Left lung (tissue), 10 donors: Measurements from ENCODE around the gene PAK4. TPM values are rescaled to one million over a fixed set of nuclear protein-coding genes. Genes with fewer than 3 reads are reported as not detected.
A peak's percentile ranks its signal among the peaks of the same experiment; 100 is the strongest.

Source experiments
- ATAC-seq: fragments of 200-7000 bp; cut with Tn5 transposase; one replicate; pipeline ENCODE4 v1.9.1; 2020; ENCODE audit warnings: moderate library complexity
- DNase-seq, 4 donors: peaks; one replicate each; pipeline ENCODE4 v3.0.0-alpha.2; 2013 to 2020
- H3K27ac ChIP-seq, 2 donors: fragments of 200-600 bp; sonication (generic) in 1 of 2; one replicate each; pipeline versions ENCODE4 v1.5.0 to v1.8.0; 2020 to 2021
- H3K27me3 ChIP-seq, 2 donors: fragments of 200-600 bp; sonication (generic) in 1 of 2; one replicate each; pipeline versions ENCODE4 v1.5.0 to v1.8.0; 2020 to 2021
- H3K36me3 ChIP-seq, 2 donors: fragments of 200-600 bp; sonication (generic) in 1 of 2; one replicate each; pipeline versions ENCODE4 v1.5.0 to v1.8.0; 2020 to 2021
- H3K4me1 ChIP-seq, 2 donors: fragments of 200-600 bp; one replicate each; pipeline ENCODE4 v1.8.0; 2021
- H3K4me3 ChIP-seq, 2 donors: fragments of 200-600 bp; sonication (generic) in 1 of 2; one replicate each; pipeline versions ENCODE4 v1.5.0 to v1.8.0; 2020 to 2021; ENCODE audit warnings: mild to moderate bottlenecking in 1 of 2
- H3K9me3 ChIP-seq, 2 donors: fragments of 200-600 bp; sonication (generic) in 1 of 2; one replicate each; pipeline versions ENCODE4 v1.5.0 to v1.8.0; 2020 to 2021
- CTCF ChIP-seq, 2 donors: fragments of 200-600 bp; sonication (generic) in 1 of 2; IDR thresholded peaks; one replicate each; pipeline versions ENCODE4 v1.5.0 to v1.8.0; 2021; ENCODE audit warnings: antibody characterized with exemption in 2 of 2
- intact Hi-C, 2 donors: fragments of 100-400 bp; cut with DNase I; formaldehyde crosslinking; loops; one replicate each; pipeline versions ENCODE4 v1.11.2 to v1.14.2; 2022
- polyA plus RNA-seq, 6 donors: library from polyadenylated mRNA; unstranded; fragments of 120-200 nt; gene quantifications; one replicate each; pipeline ENCODE4 v1.2.1, GENCODE V29; 2013; ENCODE audit not compliant: insufficient read length in 6 of 6
- total RNA-seq, 2 donors: library from RNA; stranded (reverse); fragmentation: NEBNext Ultra II Directional; extraction: Animal tissue kit (Norgen Biotek cat#: 25700); gene quantifications; one replicate each; pipeline ENCODE4 v1.2.1, GENCODE V29; 2021
- donor health status: DM: no; HTN: yes; CAD: no.
- donor health status: DM: no; HTN: no; CAD: no.

PAK4 gene
- total and polyA plus RNA-seq, 8 donors, result 40.9 to 62.3 (median 50.0) TPM

DNA sequence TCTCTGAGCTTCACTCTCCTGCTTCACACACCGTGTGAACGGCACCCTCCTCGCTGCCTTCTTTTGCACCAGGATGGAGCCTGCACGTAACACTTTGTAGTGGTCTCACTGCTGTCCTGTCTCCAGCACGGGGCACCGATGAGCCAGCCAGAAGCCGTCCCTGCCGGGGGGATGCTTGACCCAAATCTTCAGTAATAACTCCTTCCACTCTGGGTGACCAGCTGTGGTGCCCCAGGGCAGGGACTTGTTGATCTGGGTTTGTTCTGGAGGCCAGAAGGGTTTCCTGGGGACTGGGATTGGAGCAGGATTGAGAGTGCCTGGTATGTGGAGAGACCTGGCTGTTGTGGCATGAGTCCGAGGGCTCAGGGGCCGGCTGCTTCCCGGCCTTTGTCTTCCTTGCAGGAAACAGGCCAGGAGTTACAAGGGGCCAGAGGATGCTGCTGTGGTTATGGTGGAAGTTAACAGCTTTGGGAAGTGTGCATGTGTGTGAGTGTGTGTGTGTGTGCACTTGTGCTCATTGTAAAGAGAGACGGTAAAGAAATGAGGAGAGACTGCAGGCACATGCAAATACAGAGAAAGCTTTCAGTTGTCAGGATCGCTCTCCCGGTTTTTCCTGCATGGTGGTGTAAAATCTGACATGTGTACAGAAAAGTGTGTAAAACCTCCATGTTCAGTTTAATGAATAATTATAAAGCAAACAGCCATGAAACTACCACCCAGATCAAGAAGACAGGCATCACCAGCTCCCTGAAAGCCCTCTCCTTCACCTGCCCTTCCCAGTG lies 18.9 kb downstream of the PAK4 start:
- Histone ChIP-seq H3K4me1 (peaks cover 23 to 38% of the 10 kb centered on the region in 2 donors), H3K4me3 (no peak overlapping the region), H3K9me3 (no peaks in the 10 kb centered on the region), H3K27me3 (no peaks in the 10 kb centered on the region), H3K27ac (peak overlapping the region; percentile 48 to 68), H3K36me3 (no peaks in the 10 kb centered on the region)
- DNase-seq (peak in 2 of 4 donors; percentile 49 to 53), ATAC-seq (peak; percentile 78)
- no peak for TF ChIP-seq CTCF (IDR thresholded peaks at IDR 0.05)
- intact Hi-C loops, result no loop called here

GRCh38 chr19:39145180-39145953 lies 19.8 kb downstream of the PAK4 start:
- H3K4me3 ChIP-seq, result no peak overlapping the region

DNA sequence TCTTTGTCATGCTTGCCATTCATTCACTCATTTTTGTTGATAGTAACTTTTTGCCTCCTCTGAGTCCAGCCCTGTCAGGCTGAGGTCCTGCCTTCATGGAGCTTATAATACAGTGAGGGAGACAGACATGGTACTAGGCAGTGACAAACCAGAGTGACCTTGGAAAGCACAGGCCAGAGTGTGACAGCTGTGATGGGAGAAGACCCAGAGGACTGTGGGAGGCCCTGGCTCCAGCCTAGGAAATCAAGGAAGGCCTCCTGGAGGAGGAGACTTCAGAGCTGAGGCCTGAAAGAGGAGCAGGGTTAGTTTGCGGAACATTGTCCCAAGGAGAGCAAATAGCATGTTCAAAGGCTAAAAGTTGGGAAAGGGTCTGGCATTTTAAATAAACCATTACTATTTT lies 20.5 kb downstream of the PAK4 start:
- TF ChIP-seq CTCF (IDR thresholded peaks at IDR 0.05), result no peak
- Histone ChIP-seq H3K4me1 (peaks cover 18 to 34% of the 10 kb centered on the region in 2 donors), H3K27me3 (no peaks in the 10 kb centered on the region), H3K4me3 (no peak overlapping the region), H3K36me3 (no peaks in the 10 kb centered on the region), H3K9me3 (no peaks in the 10 kb centered on the region), H3K27ac (peak overlapping the region; percentile 36 to 68)
- intact Hi-C loops, result no loop called here
- ATAC-seq, result no peak
- DNase-seq, result peak in 1 of 4 donors; percentile 2

More at GRCh38 chr19:39145180-39145953, 19.8 kb downstream of the PAK4 start:
- H3K4me1 ChIP-seq, result peaks cover 18 to 34% of the 10 kb centered on the region in 2 donors
- TF ChIP-seq CTCF (IDR thresholded peaks at IDR 0.05), result no peak
- peak overlapping the region; percentile 36 to 68 for H3K27ac ChIP-seq
- peak in 2 of 4 donors; percentile 72 to 74 for DNase-seq
- peak; percentile 75 for ATAC-seq
- no peaks in the 10 kb centered on the region for H3K27me3 ChIP-seq
- no peaks in the 10 kb centered on the region for H3K36me3 ChIP-seq
- H3K9me3 ChIP-seq, result no peaks in the 10 kb centered on the region
- intact Hi-C loops, result no loop called here

- Histone ChIP-seq H3K4me1 (peaks cover 18 to 34% of the 10 kb centered on the region in 2 donors), H3K4me3 (no peak overlapping the region), H3K27ac (no peak overlapping the region), H3K36me3 (no peaks in the 10 kb centered on the region), H3K27me3 (no peaks in the 10 kb centered on the region), H3K9me3 (no peaks in the 10 kb centered on the region)
- DNase-seq (peak in 1 of 4 donors; percentile 5), ATAC-seq (no peak)
- intact Hi-C loops, result no loop called here
- TF ChIP-seq CTCF (IDR thresholded peaks at IDR 0.05), result no peak
These were observed 21.3 kb downstream of the PAK4 start for GRCh38 chr19:39146686-39147450.
